Measurements from ENCODE around the gene TMTC3. TPM values are rescaled to one million over a fixed set of nuclear protein-coding genes. Genes with fewer than 3 reads are reported as not detected.

Gene TMTC3
- total and polyA plus RNA-seq, 4 donors: 3.0 to 28.2 (median 6.3) TPM

GRCh38 chr12:88227871-88228270 lies 85.8 kb downstream of the TMTC3 start:
- H3K4me3 ChIP-seq (ENCODE audit: low read depth in 1 of 3, low read length in 3 of 3): no peak overlapping the region
- TF ChIP-seq MAX (IDR thresholded peaks at IDR 0.05): no peak
- no peak for TF ChIP-seq TAF1 (conservative IDR thresholded peaks at IDR 0.05)
- TF ChIP-seq GABPA (IDR thresholded peaks at IDR 0.05 in 1 of 2, conservative IDR thresholded peaks at IDR 0.05 in 1 of 2): no peak
- no peak for TF ChIP-seq FOXA1 (IDR thresholded peaks at IDR 0.05)
- TF ChIP-seq EGR1 (IDR thresholded peaks at IDR 0.05; ENCODE audit: low read depth in 2 of 2): no peak
- no peak for TF ChIP-seq SP1 (IDR thresholded peaks at IDR 0.05)
- TF ChIP-seq RAD21 (IDR thresholded peaks at IDR 0.05): no peak
- TF ChIP-seq RXRA (IDR thresholded peaks at IDR 0.05): no peak
- TF ChIP-seq FOXA2 (IDR thresholded peaks at IDR 0.05): no peak
- no peak for TF ChIP-seq HNF4A (conservative IDR thresholded peaks at IDR 0.05)
- TF ChIP-seq ZBTB33 (IDR thresholded peaks at IDR 0.05): no peak
- no peak for TF ChIP-seq REST (IDR thresholded peaks at IDR 0.05)
- no peak for TF ChIP-seq ATF3 (IDR thresholded peaks at IDR 0.05)
- DNase-seq (ENCODE audit: low spot score): no peak
- peaks cover 0 to 6% (median 0%) of the 10 kb centered on the region in 4 donors for H3K9me3 ChIP-seq (ENCODE audit: control insufficient read depth in 4 of 4, low read length in 3 of 4)
- H3K9ac ChIP-seq (ENCODE audit: low read depth in 1 of 2, low read length in 2 of 2): no peak overlapping the region
- no peaks in the 10 kb centered on the region for H3K27me3 ChIP-seq (ENCODE audit: control insufficient read depth in 4 of 4, insufficient read depth in 4 of 4, low read length in 3 of 4)
- no peak overlapping the region for H3K27ac ChIP-seq (ENCODE audit: low read depth in 1 of 2, low read length in 2 of 2)
- WGBS: 93% methylated on average over 12 of the region's 12 CpGs
- no peaks in the 10 kb centered on the region for H3K36me3 ChIP-seq (ENCODE audit: control insufficient read depth in 4 of 4, insufficient read depth in 3 of 4, low read depth in 1 of 4, low read length in 3 of 4)
- no peaks in the 10 kb centered on the region for H3K4me1 ChIP-seq (ENCODE audit: control insufficient read depth in 4 of 4, insufficient read depth in 4 of 4, low read length in 3 of 4)

- no peak for DNase-seq (ENCODE audit: low spot score)
- H3K27me3 ChIP-seq (ENCODE audit: control insufficient read depth in 4 of 4, insufficient read depth in 4 of 4, low read length in 3 of 4): no peaks in the 10 kb centered on the region
- WGBS: 97% methylated on average over 4 of the region's 4 CpGs
- no peak overlapping the region for H3K27ac ChIP-seq (ENCODE audit: low read depth in 1 of 2, low read length in 2 of 2)
- no peaks in the 10 kb centered on the region for H3K9me3 ChIP-seq (ENCODE audit: control insufficient read depth in 4 of 4, low read length in 3 of 4)
- H3K4me1 ChIP-seq (ENCODE audit: control insufficient read depth in 4 of 4, insufficient read depth in 4 of 4, low read length in 3 of 4): no peaks in the 10 kb centered on the region
- no peak overlapping the region for H3K4me3 ChIP-seq (ENCODE audit: low read depth in 1 of 3, low read length in 3 of 3)
- no peak overlapping the region for H3K9ac ChIP-seq (ENCODE audit: low read depth in 1 of 2, low read length in 2 of 2)
- no peaks in the 10 kb centered on the region for H3K36me3 ChIP-seq (ENCODE audit: control insufficient read depth in 4 of 4, insufficient read depth in 3 of 4, low read depth in 1 of 4, low read length in 3 of 4)
- no peak for TF ChIP-seq HNF4G (IDR thresholded peaks at IDR 0.05)
- no peak for TF ChIP-seq EGR1 (IDR thresholded peaks at IDR 0.05; ENCODE audit: low read depth in 2 of 2)
- TF ChIP-seq ATF3 (IDR thresholded peaks at IDR 0.05): no peak
- no peak for TF ChIP-seq FOXA1 (IDR thresholded peaks at IDR 0.05)
- TF ChIP-seq GABPA (IDR thresholded peaks at IDR 0.05 in 1 of 2, conservative IDR thresholded peaks at IDR 0.05 in 1 of 2): no peak
- TF ChIP-seq RAD21 (IDR thresholded peaks at IDR 0.05): no peak
- no peak for TF ChIP-seq ZBTB33 (IDR thresholded peaks at IDR 0.05)
- no peak for TF ChIP-seq YY1 (IDR thresholded peaks at IDR 0.05)
- no peak for TF ChIP-seq REST (IDR thresholded peaks at IDR 0.05)
- TF ChIP-seq JUND (IDR thresholded peaks at IDR 0.05): no peak
- TF ChIP-seq RXRA (IDR thresholded peaks at IDR 0.05): no peak
- TF ChIP-seq HNF4A (conservative IDR thresholded peaks at IDR 0.05): no peak
- TF ChIP-seq SP1 (IDR thresholded peaks at IDR 0.05): no peak
- no peak for TF ChIP-seq FOXA2 (IDR thresholded peaks at IDR 0.05)
- TF ChIP-seq CTCF (IDR thresholded peaks at IDR 0.05; ENCODE audit: low read depth, low read length, missing input control): no peak
Measured at GRCh38 chr12:88228720-88229119, 86.6 kb downstream of the TMTC3 start.

Data from liver (tissue), 9 donors.